PC-3 (cell line): ENCODE results near the gene SLC13A4. TPM values are rescaled to one million over a fixed set of nuclear protein-coding genes. Genes with fewer than 3 reads are reported as not detected.
A peak's percentile ranks its signal among the peaks of the same experiment; 100 is the strongest.
"Not testable (repeated sequence)": the region's sequence is repeated elsewhere in the genome, so short reads cannot be mapped to it uniquely, and the experiment has no call there.

Source experiments
- ATAC-seq: fragments of 200-7000 bp; cut with Tn5 transposase; 2 replicates; pipeline ENCODE4 v1.9.1; 2020; ENCODE audit warnings: mild to moderate bottlenecking, moderate library complexity
- BruUV-seq: library from RNA; stranded (reverse); fragments of 400-500 nt; replicated peaks from 2 replicates; lab custom pipeline; 2021; lab: Mats Ljungman, UMichigan
- CTCF ChIA-PET: fragments of 300-600 bp; sonication (Branson Sonifier 250); formaldehyde crosslinking; loops from one replicate; lab custom pipeline; 2022; ENCODE audit warnings: antibody characterized with exemption; lab: Charles Lee
- POLR2A ChIA-PET: fragments of 300-600 bp; sonication (Branson Sonifier 250); formaldehyde crosslinking; loops from one replicate; lab custom pipeline; 2022; ENCODE audit warnings: antibody characterized with exemption; ENCODE audit not compliant: unreplicated experiment; lab: Charles Lee
- DNase-seq: peaks from one replicate; pipeline ENCODE4 v3.0.0-alpha.2; 2015
- H2AFZ ChIP-seq: fragments of 300-600 bp; sonication (generic); 2 replicates; pipeline ENCODE4 v1.6.0; 2016; ENCODE audit warnings: antibody characterized with exemption, low read length
- H3F3A ChIP-seq: fragments of 300-600 bp; sonication (generic); one replicate; pipeline ENCODE4 v1.6.0; 2017; ENCODE audit warnings: antibody characterized with exemption, low read length, control low read depth, mild to moderate bottlenecking; ENCODE audit not compliant: unreplicated experiment
- H3K27ac ChIP-seq: fragments of 300-600 bp; sonication (generic); 2 replicates; pipeline ENCODE4 v1.5.1; 2016; ENCODE audit warnings: mild to moderate bottlenecking, low read length
- H3K27me3 ChIP-seq: fragments of 300-600 bp; sonication (generic); 2 replicates; pipeline ENCODE4 v1.6.1; 2016; ENCODE audit warnings: low read length, mixed read lengths
- H3K36me3 ChIP-seq: fragments of 300-600 bp; sonication (generic); 2 replicates; pipeline ENCODE4 v1.6.1; 2016; ENCODE audit warnings: low read depth, mixed run types, low read length, mixed read lengths
- H3K4me1 ChIP-seq: fragments of 300-600 bp; sonication (generic); 2 replicates; pipeline ENCODE4 v1.5.1; 2016; ENCODE audit warnings: low read length; ENCODE audit not compliant: insufficient read depth
- H3K4me2 ChIP-seq: fragments of 300-600 bp; sonication (generic); 2 replicates; pipeline ENCODE4 v1.6.0; 2016; ENCODE audit warnings: low read length
- H3K4me3 ChIP-seq: fragments of 300-600 bp; sonication (generic); 2 replicates; pipeline ENCODE4 v1.5.1; 2016; ENCODE audit warnings: mild to moderate bottlenecking, low read length, mixed read lengths
- H3K79me2 ChIP-seq: fragments of 300-600 bp; sonication (generic); 2 replicates; pipeline ENCODE4 v1.6.1; 2017; ENCODE audit warnings: low read length, mixed read lengths
- H3K9ac ChIP-seq: fragments of 300-600 bp; sonication (generic); 2 replicates; pipeline ENCODE4 v1.6.0; 2016; ENCODE audit warnings: mild to moderate bottlenecking, low read length
- H3K9me2 ChIP-seq: fragments of 300-600 bp; sonication (generic); replicated peaks from 2 replicates; pipeline ENCODE4 v1.6.1; 2016; ENCODE audit warnings: mixed run types, low read length, mixed read lengths
- H3K9me3 ChIP-seq: fragments of 300-600 bp; sonication (generic); 2 replicates; pipeline ENCODE4 v1.6.1; 2016; ENCODE audit warnings: low read length, mixed read lengths
- H4K20me1 ChIP-seq: fragments of 300-600 bp; sonication (generic); 2 replicates; pipeline ENCODE4 v1.6.1; 2016; ENCODE audit warnings: low read length, mixed read lengths
- CTCF ChIP-seq: fragments of 300-600 bp; sonication (generic); conservative IDR thresholded peaks from 2 replicates; pipeline ENCODE4 v1.5.1; 2017; ENCODE audit warnings: antibody characterized with exemption, low read depth, mild to moderate bottlenecking, low read length
- EZH2 ChIP-seq: fragments of 300-600 bp; sonication (generic); IDR thresholded peaks from one replicate; pipeline ENCODE4 v1.6.1; 2017; ENCODE audit warnings: antibody characterized with exemption, mild to moderate bottlenecking, low read length; ENCODE audit not compliant: unreplicated experiment
- EZH2phosphoT487 ChIP-seq: fragments of 300-600 bp; sonication (generic); IDR thresholded peaks from 2 replicates; pipeline ENCODE4 v1.6.1; 2018; ENCODE audit warnings: mild to moderate bottlenecking, antibody characterized with exemption, low read length, borderline replicate concordance
- intact Hi-C: fragments of 100-400 bp; cut with micrococcal nuclease; formaldehyde crosslinking; loops from 2 replicates; pipeline ENCODE4 v1.9.0; 2023
- total RNA-seq: library from RNA; depleted of rRNA; stranded (reverse); fragments of >200 nt; gene quantifications from 2 replicates; pipeline ENCODE4 v1.2.3, GENCODE V29; 2014

The SLC13A4 gene
- total RNA-seq, 1 experiment from 2014 or later = not detected

DNA sequence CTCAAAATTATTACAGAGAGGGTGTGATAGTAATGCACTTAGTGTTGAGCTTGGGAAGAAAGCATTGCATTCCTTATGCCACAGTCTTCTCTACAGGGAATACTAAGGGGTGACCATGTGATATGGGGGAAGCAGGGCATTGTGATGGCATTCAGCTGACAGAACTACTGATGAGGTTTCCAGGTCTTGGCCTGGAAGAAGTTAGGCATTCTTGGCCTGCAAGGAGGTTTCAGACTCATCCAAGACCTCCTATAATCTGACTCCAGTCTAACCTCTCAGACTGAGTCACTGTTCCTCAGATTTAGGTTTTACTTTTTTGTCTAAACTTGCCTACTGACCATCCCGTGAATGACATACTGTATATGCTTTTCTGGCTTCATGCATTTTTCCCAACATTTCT is 57.8 kb downstream of the SLC13A4 start:
- ChIA-PET CTCF (no interaction called here), POLR2A (interaction anchor here (0.6 kb wide), 1 partner anchor 384 kb away, joined by 3 read pairs; no protein-coding TSS in a partner anchor)
- H3K27ac ChIP-seq = no peak overlapping the region
- peaks cover 22% of the 10 kb centered on the region for H3K4me1 ChIP-seq
- no peaks in the 10 kb centered on the region for H3K9me2 ChIP-seq
- DNase-seq (peak; percentile 10), ATAC-seq (peak; percentile 23)
- TF ChIP-seq EZH2 (no peak), EZH2phosphoT487 (no peak), CTCF (no peak)
- no peak overlapping the region for H3K4me3 ChIP-seq
- no peaks in the 10 kb centered on the region for H3K9me3 ChIP-seq
- H3K27me3 ChIP-seq = no peaks in the 10 kb centered on the region
- BruUV-seq = no TSS peak
- no peak overlapping the region for H3K4me2 ChIP-seq
- no peak overlapping the region for H2AFZ ChIP-seq
- intact Hi-C loops = loop anchor here (5.0 kb wide), 2 partner anchors 217 to 1922 kb away; no protein-coding TSS in a partner anchor
- no peak overlapping the region for H3K9ac ChIP-seq
- H3K79me2 ChIP-seq = peaks cover 79% of the 10 kb centered on the region
- H3F3A ChIP-seq = no peaks in the 10 kb centered on the region
- peaks cover 9% of the 10 kb centered on the region; the same call in 1 of the 2 replicates for H3K36me3 ChIP-seq
- peaks cover 7% of the 10 kb centered on the region; the same call in 1 of the 2 replicates for H4K20me1 ChIP-seq

GRCh38 chr7:135669774-135670173 is 58.2 kb downstream of the SLC13A4 start:
- ChIA-PET POLR2A (interaction anchor here (0.6 kb wide), 1 partner anchor 384 kb away, joined by 3 read pairs; no protein-coding TSS in a partner anchor), CTCF (no interaction called here)
- no peaks in the 10 kb centered on the region for H3F3A ChIP-seq
- H3K4me3 ChIP-seq = no peak overlapping the region
- no peak for DNase-seq
- intact Hi-C loops = loop anchor here (5.0 kb wide), 2 partner anchors 218 to 1923 kb away; no protein-coding TSS in a partner anchor
- BruUV-seq = no TSS peak
- H3K27ac ChIP-seq = no peak overlapping the region
- H3K36me3 ChIP-seq = peaks cover 8% of the 10 kb centered on the region; the same call in 1 of the 2 replicates
- H3K79me2 ChIP-seq = peaks cover 83% of the 10 kb centered on the region
- TF ChIP-seq CTCF (no peak), EZH2 (no peak), EZH2phosphoT487 (no peak)
- no peaks in the 10 kb centered on the region for H3K9me3 ChIP-seq
- H3K4me2 ChIP-seq = no peak overlapping the region
- peaks cover 22% of the 10 kb centered on the region for H3K4me1 ChIP-seq
- no peaks in the 10 kb centered on the region for H3K9me2 ChIP-seq
- H2AFZ ChIP-seq = no peak overlapping the region
- no peak overlapping the region for H3K9ac ChIP-seq
- H3K27me3 ChIP-seq = no peaks in the 10 kb centered on the region
- no peak for ATAC-seq
- peaks cover 7% of the 10 kb centered on the region; the same call in 1 of the 2 replicates for H4K20me1 ChIP-seq

DNA sequence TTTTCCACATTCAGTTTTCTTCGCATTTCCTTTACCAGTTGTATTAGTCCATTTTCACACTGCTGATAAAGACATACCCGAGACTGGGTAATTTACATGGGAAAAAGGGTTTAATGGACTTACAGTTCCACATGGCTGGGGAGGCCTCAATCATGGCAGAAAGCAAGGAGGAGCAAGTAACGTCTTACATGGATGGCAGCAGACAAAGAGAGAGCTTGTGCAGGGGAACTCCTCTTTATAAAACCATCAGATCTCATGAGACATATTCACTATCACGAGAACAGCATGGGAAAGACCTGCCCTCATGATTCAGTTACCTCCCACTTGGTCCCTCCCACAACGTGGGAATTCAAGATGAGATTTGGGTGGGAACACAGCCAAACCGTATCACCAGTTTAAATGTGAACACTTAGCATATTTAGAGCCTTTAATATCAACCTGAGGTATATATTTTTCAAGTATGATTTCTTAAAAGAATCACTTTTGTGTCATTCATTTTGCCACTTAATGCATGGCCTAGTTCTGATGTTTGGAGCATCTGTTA is 59.1 kb downstream of the SLC13A4 start:
- H3K9me2 ChIP-seq, H2AFZ ChIP-seq, BruUV-seq, H3K9ac ChIP-seq, H3K4me2 ChIP-seq, H3K27ac ChIP-seq, POLR2A ChIA-PET, H3K9me3 ChIP-seq, intact Hi-C loops, H3K27me3 ChIP-seq, H4K20me1 ChIP-seq, ATAC-seq, H3K36me3 ChIP-seq, H3K4me3 ChIP-seq, DNase-seq, H3F3A ChIP-seq, CTCF ChIA-PET: not testable (repeated sequence)
- peaks cover 27% of the 10 kb centered on the region for H3K4me1 ChIP-seq
- peaks cover 85% of the 10 kb centered on the region for H3K79me2 ChIP-seq

DNA sequence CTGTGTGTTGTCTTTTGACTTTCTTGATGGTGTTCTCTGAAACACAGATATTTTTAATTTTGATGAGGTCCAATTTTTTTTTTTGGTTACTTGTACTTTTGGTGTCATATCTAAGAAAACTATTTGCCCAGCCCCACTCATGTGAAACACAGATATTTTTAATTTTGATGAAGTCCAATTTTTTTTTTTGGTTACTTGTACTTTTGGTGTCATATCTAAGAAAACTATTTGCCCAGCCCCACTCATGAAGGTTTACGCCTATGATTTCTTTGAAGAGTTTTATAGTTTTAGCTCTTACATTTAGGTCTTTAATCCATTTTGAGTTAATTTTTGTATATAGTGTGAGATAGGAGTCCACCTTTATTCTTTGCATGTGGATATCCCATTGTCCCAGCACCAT is 60.4 kb downstream of the SLC13A4 start:
- CTCF ChIA-PET, H3F3A ChIP-seq, H3K27ac ChIP-seq, H4K20me1 ChIP-seq, H3K4me2 ChIP-seq, H3K36me3 ChIP-seq, H3K9ac ChIP-seq, intact Hi-C loops, H2AFZ ChIP-seq, H3K4me3 ChIP-seq, H3K27me3 ChIP-seq, ATAC-seq, DNase-seq, BruUV-seq, H3K9me3 ChIP-seq, H3K9me2 ChIP-seq, POLR2A ChIA-PET: not testable (repeated sequence)
- Histone ChIP-seq H3K4me1 (peaks cover 19% of the 10 kb centered on the region), H3K79me2 (peaks cover 96% of the 10 kb centered on the region)
